Keratinocyte (primary cell): ENCODE measurements around the gene OOSP2.

Experiments
- CTCF ChIP-seq, 3 experiments: IDR thresholded peaks in 1 of 3; conservative IDR thresholded peaks in 1 of 3; optimal IDR thresholded peaks in 1 of 3; 2 replicates in 2 of 3; 3 replicates in 1 of 3; pipeline versions ENCODE3 to v1.5.1; 2011; ENCODE audit warnings: low read length in 3 of 3, mild to moderate bottlenecking in 3 of 3, moderate library complexity in 2 of 3, control low read depth in 1 of 3, inconsistent platforms in 1 of 3; ENCODE audit not compliant: insufficient read depth in 2 of 3; ENCODE audit errors: extremely low read depth in 1 of 3
- EZH2 ChIP-seq: IDR thresholded peaks from one replicate; pipeline ENCODE4 v1.6.1; 2012; ENCODE audit warnings: inconsistent platforms, mild to moderate bottlenecking, low read length, moderate library complexity

GRCh38 chr11:59997800-59998199, 42.4 kb upstream of the OOSP2 start:
- TF ChIP-seq CTCF (optimal IDR thresholded peaks at IDR 0.05 in 1 of 3, IDR thresholded peaks at IDR 0.05 in 1 of 3, conservative IDR thresholded peaks at IDR 0.05 in 1 of 3; ENCODE audit: extremely low read depth in 1 of 3, insufficient read depth in 2 of 3, low read length in 3 of 3) (no peak), EZH2 (no peak)
